ENCODE data around the gene ZNF695.

The ZNF695 gene

GRCh38 chr1:246959944-246960693 is 47.7 kb downstream of the ZNF695 start:
- DNase-seq (ENCODE audit: low spot score): no peak

GRCh38 chr1:246954126-246954525 is 53.7 kb downstream of the ZNF695 start:
- DNase-seq (ENCODE audit: low spot score): no peak

- no peak for DNase-seq (ENCODE audit: low spot score)
These were observed 56.4 kb downstream of the ZNF695 start for GRCh38 chr1:246951413-246951812.

GRCh38 chr1:246949956-246950355 is 57.9 kb downstream of the ZNF695 start:
- no peak for DNase-seq (ENCODE audit: low spot score)

- no peak for DNase-seq (ENCODE audit: low spot score)
These were observed 60.6 kb downstream of the ZNF695 start for GRCh38 chr1:246947255-246947654.

- DNase-seq (ENCODE audit: low spot score): no peak
These were observed 61.5 kb downstream of the ZNF695 start for GRCh38 chr1:246946366-246946765.

Data from iPS-NIHi11 (cell line).